ENCODE measurements around the gene GRWD1.

The GRWD1 gene

GRCh38 chr19:48401287-48401686, 44.5 kb upstream of the GRWD1 start:
- TF ChIP-seq EGR1 (IDR thresholded peaks at IDR 0.05) (no peak), NFIC (IDR thresholded peaks at IDR 0.05) (no peak), REST (IDR thresholded peaks at IDR 0.05; ENCODE audit: low read depth) (no peak), TAF1 (IDR thresholded peaks at IDR 0.05; ENCODE audit: low read depth) (no peak), EP300 (IDR thresholded peaks at IDR 0.05; ENCODE audit: borderline replicate concordance) (no peak), FOXM1 (IDR thresholded peaks at IDR 0.05; ENCODE audit: borderline replicate concordance, low read depth) (no peak)

GRCh38 chr19:48403606-48404005, 42.2 kb upstream of the GRWD1 start:
- TF ChIP-seq YY1 (IDR thresholded peaks at IDR 0.05; ENCODE audit: low read depth) (peak; percentile 60; the same call in 1 of the 2 replicates), MAX (IDR thresholded peaks at IDR 0.05) (no peak)

- no peak for TF ChIP-seq EGR1 (IDR thresholded peaks at IDR 0.05)
- no peak for TF ChIP-seq YY1 (IDR thresholded peaks at IDR 0.05; ENCODE audit: low read depth)
- no peak for TF ChIP-seq EP300 (IDR thresholded peaks at IDR 0.05; ENCODE audit: borderline replicate concordance)
- TF ChIP-seq FOXM1 (IDR thresholded peaks at IDR 0.05; ENCODE audit: borderline replicate concordance, low read depth) = no peak
- no peak for TF ChIP-seq NFIC (IDR thresholded peaks at IDR 0.05)
- no peak for TF ChIP-seq TAF1 (IDR thresholded peaks at IDR 0.05; ENCODE audit: low read depth)
- no peak for TF ChIP-seq RAD21 (IDR thresholded peaks at IDR 0.05; ENCODE audit: low read depth)
- no peak for TF ChIP-seq REST (IDR thresholded peaks at IDR 0.05; ENCODE audit: low read depth)
- TF ChIP-seq TCF12 (IDR thresholded peaks at IDR 0.05; ENCODE audit: low read depth) = no peak
- no peak for TF ChIP-seq ZBTB7A (IDR thresholded peaks at IDR 0.05; ENCODE audit: low read depth)
- TF ChIP-seq MAX (IDR thresholded peaks at IDR 0.05) = no peak
- TF ChIP-seq CREB1 (IDR thresholded peaks at IDR 0.05; ENCODE audit: low read depth) = no peak
- no peak for TF ChIP-seq TEAD4 (IDR thresholded peaks at IDR 0.05)
- TF ChIP-seq USF1 (IDR thresholded peaks at IDR 0.05) = no peak
- no peak for TF ChIP-seq CEBPB (IDR thresholded peaks at IDR 0.05)
These were observed 40.6 kb upstream of the GRWD1 start for GRCh38 chr19:48405010-48405659.

- TF ChIP-seq REST (IDR thresholded peaks at IDR 0.05; ENCODE audit: low read depth) = no peak
- TF ChIP-seq ZBTB7A (IDR thresholded peaks at IDR 0.05; ENCODE audit: low read depth) = no peak
- TF ChIP-seq TAF1 (IDR thresholded peaks at IDR 0.05; ENCODE audit: low read depth) = no peak
- no peak for TF ChIP-seq RAD21 (IDR thresholded peaks at IDR 0.05; ENCODE audit: low read depth)
- TF ChIP-seq MAX (IDR thresholded peaks at IDR 0.05) = peak; percentile 87; the same call in 1 of the 2 replicates
- no peak for TF ChIP-seq NFIC (IDR thresholded peaks at IDR 0.05)
- no peak for TF ChIP-seq EGR1 (IDR thresholded peaks at IDR 0.05)
- no peak for TF ChIP-seq EP300 (IDR thresholded peaks at IDR 0.05; ENCODE audit: borderline replicate concordance)
- TF ChIP-seq TCF12 (IDR thresholded peaks at IDR 0.05; ENCODE audit: low read depth) = no peak
These were observed 39.9 kb upstream of the GRWD1 start for GRCh38 chr19:48405850-48406249.

- no peak for TF ChIP-seq FOXM1 (IDR thresholded peaks at IDR 0.05; ENCODE audit: borderline replicate concordance, low read depth)
- TF ChIP-seq CREB1 (IDR thresholded peaks at IDR 0.05; ENCODE audit: low read depth) = no peak
- TF ChIP-seq TCF12 (IDR thresholded peaks at IDR 0.05; ENCODE audit: low read depth) = no peak
- TF ChIP-seq YY1 (IDR thresholded peaks at IDR 0.05; ENCODE audit: low read depth) = no peak
- no peak for TF ChIP-seq EP300 (IDR thresholded peaks at IDR 0.05; ENCODE audit: borderline replicate concordance)
- no peak for TF ChIP-seq RAD21 (IDR thresholded peaks at IDR 0.05; ENCODE audit: low read depth)
- no peak for TF ChIP-seq ZBTB7A (IDR thresholded peaks at IDR 0.05; ENCODE audit: low read depth)
- TF ChIP-seq NFIC (IDR thresholded peaks at IDR 0.05) = no peak
- no peak for TF ChIP-seq EGR1 (IDR thresholded peaks at IDR 0.05)
- no peak for TF ChIP-seq REST (IDR thresholded peaks at IDR 0.05; ENCODE audit: low read depth)
- no peak for TF ChIP-seq MAX (IDR thresholded peaks at IDR 0.05)
- no peak for TF ChIP-seq TEAD4 (IDR thresholded peaks at IDR 0.05)
- TF ChIP-seq USF1 (IDR thresholded peaks at IDR 0.05) = no peak
- TF ChIP-seq TAF1 (IDR thresholded peaks at IDR 0.05; ENCODE audit: low read depth) = no peak
- TF ChIP-seq CEBPB (IDR thresholded peaks at IDR 0.05) = no peak
These were observed 31.8 kb upstream of the GRWD1 start for GRCh38 chr19:48413879-48414587.

Data from Ishikawa (cell line).